Measurements from ENCODE around the gene EPB41L2.
"Not testable (repeated sequence)": the region's sequence is repeated elsewhere in the genome, so short reads cannot be mapped to it uniquely, and the experiment has no call there.

EPB41L2 gene

DNA sequence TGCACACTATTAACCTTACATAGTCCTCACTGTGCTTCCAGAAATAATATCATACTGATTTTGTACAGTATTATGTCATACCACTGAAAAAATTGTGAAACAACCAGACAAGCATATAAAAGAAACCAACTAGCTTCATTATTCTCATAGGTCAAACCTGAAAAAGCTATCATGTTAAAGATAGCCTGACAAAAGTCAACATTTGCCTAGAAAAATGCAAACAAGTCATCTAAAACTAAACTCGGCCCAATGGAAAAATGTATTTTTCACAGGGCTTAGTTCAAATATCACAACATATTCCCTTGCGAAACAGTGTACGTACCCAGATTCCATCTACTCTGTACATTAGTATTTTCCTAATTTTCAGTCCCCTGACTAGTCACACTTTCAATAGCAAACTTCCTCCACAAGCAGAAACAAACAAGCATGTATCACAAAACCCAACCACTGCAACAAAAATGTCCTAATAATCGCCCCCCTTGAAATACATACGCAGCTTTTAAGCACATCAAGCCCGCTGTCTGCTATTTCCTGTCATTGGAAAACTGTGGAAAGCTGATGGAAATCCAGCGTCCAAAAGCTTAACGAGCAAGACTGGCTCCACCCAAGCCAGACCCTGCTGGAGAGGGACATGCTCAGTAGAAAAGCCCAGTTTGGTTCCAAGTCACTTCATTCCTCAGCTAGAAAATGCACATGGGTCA lies 93.1 kb downstream of the EPB41L2 start:
- DNase-seq, result no peak

DNA sequence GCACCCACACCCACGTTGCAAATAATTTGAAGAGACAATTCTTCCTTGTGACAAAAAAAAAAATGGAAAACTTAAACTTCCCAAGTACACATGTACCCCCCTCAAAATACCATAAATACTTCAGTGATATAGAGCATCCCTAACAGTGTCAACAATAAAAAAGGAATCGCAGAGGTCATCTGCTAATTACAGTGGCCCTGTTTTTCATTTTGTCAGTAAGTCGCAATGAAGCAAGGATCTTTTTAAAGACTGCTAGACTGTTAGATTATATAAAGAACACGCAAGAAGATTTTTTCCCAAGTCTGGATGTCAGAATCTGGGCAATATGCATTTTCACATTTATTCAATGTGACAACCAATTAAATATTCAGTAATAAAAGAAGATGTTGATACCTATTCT lies 93.9 kb downstream of the EPB41L2 start:
- no peak for DNase-seq

DNA sequence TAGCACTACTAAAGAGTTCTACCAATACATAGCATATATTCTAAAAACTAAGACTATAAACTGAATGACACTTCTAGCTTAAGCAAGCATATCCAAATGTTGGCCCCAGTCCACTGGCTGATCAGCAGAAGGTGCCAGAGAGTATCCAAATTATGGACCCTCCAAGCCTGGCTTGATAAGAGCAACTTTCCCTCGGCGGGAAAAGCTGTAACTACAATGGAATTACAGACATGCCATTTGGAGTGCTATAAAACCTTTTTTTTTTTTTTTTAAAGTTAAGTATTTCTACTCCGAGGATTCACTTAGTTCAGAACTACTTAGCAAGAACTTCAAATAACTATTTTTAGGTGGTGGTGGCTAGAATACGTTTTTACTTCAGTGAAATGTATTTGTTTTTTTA lies 94.6 kb downstream of the EPB41L2 start:
- DNase-seq, result no peak

DNA sequence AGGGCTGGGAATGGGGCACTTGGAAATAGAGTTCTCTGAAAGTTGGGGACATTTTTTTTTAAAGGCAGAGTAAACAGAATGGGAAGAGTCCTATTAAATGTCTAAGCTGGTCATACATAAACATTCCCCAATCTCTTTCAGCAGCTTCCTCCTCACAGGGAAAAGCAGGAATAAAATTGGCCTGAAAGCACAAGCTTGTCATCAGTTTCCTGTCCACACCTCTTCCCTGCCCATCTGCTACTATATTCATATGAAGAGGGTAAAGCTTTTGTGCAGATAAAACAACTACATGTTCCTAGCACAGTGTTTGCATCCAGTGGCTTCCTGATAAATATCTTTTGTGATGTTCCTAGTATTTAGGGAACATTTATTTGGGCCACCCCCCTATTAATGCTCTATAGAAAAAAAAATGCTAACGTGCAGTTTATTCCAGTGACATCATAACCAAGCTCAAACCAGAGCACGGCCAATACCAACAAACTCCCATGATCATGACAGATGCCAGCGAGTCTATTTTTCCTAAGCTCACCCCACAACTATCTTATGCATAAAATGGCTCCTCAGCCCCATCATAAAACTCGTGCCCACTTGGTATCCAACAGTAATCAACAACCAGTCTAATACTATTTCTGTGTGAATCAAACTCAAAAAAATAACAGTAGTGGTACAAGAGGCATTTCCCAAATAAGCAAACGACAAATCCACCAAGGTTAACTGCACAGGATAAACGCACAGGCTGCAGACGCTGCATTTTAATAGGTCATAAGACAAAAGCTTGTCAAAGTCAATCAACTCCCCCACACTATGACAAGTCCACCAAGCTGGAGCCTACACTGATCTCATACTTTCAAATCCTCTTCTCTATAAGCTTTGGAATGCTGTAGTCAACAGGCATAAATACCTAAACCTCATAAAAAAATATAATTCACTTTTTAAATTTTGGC lies 95.3 kb downstream of the EPB41L2 start:
- no peak for DNase-seq

DNA sequence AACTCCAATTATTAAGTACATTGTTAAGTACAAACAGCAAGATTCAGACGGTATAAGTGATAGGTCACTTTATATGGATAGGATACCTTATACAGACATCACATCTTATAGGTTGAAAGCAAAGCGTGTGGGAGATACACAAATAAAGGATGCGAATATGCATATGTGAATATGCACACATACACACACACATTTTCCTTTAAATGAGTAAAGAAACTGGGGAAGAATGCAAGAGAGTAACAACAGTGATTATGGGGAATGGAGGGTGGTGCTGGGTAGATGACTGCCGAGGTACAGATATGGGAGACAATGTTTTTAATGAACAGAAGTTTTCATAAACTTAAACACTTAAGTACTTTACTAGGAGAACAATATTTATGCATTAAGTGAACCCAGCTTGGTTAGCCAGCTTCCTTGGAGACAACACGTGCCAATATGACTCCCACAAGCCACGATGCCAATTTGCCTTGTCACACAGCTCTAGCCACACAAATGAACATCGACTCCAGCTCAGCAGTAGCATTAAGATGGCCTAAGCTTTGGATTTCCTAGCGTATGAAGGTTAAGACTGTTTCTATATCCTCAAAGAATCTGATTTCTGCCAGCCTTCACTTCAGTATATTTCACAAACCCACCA lies 96.6 kb downstream of the EPB41L2 start:
- no peak for DNase-seq

DNA sequence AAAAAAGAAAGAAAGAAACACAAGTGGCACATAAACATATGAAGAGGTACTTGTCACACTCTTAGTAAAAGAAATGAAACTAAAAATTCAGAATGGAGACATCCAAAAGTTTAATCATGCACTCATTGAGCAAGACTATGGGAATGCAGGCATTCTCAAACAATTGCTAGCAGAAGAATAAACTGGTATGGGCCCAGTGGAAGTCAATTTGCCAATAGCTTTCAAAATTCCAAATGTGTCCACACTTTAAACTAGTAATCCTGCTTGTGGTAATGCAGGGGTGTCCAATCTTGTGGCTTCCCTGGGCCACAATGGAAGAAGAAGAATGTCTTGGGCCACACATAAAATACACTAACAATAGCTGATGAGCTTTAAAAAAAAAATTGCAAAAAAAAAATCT lies 97.4 kb downstream of the EPB41L2 start:
- no peak for DNase-seq

DNA sequence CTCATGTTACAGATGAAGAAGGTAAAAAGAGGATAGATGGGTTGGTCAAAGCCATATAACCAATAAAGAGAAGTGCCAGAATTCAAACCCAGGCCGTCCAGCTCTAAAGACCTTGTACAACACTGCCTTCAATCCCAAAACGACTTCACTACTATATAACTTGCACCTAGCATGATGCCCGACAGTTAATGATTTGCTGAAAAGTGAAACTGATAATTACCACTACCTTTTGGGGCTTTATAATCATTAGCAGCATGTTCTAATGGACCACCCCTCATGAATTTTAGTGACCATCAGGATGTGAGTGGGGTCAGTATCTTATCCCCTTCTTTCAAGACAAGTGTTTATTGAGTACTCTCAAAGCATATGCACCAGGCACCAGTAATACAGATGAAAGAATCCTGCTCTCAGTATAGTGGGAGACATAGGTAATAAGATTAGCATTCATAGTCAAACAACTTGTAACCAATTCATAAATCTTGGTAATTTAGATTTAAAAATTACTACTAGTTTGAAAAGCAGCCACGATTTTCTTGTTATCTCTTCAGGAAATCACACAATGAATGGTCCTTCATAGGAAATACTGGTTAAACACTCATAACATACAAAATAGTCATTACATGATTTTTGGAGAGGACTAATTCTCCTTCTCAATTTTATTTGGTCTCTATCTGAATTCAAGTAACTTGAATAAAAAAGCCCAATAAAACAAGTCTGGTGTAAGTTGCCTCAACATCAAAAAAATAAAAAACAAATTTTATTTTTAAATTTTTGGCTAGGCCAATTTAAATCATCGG lies 98.0 kb downstream of the EPB41L2 start:
- no peak for DNase-seq

DNA sequence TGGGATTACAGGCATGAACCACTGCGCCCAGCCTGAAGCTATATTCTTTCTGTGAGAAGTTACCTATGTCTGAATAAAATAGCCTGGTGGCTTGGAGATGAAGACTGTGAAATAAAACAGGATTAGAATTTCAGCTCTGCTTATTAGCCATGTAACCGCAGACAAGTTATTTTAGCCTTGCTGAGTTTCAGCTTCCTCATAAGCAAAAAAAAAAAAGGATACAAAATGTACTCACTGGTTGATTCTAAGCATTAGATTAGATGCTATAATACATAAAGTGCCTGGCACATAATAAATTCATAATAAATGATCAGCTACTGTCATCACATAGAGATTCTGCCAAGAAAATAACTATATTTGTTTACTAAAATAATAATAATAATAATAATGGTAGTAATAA lies 98.8 kb downstream of the EPB41L2 start:
- DNase-seq, result no peak

DNA sequence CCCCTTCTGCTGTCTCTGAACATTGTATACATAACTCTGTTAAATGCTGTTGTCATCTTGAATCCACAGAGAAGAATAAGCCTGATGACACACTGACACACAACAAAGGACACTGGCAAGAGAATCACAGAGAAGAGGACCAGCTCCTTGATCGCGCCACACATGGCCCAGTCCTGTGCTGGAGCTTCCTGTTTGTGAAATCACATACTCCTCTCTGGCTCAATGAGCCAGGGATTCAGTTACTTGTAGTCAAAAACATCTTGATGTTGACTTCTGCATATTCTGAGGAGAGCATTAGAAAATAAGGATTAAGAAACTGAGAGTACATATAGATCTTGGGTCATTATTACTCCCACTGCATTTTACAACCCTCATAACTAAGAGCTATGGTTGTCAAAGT lies 100.1 kb downstream of the EPB41L2 start:
- DNase-seq, result no peak

DNA sequence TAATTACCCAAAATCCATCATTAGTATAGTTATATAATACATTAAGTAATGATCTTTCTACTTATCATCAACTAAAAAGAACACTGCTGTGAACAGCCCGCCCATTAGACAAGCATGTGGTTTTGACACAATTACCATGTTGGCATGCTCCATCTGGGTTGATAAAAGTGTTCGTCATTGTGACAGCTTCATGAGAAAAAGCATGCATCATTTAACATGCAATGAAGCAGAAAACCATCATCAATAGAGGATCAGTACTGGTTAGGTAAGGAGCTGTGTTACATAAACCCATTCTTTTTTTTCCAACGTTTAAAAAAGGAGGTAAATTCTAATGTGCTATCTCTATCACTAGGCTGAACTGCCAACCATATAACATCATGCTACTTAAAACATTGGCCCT lies 101.9 kb downstream of the EPB41L2 start:
- peak in 1 of 2 experiments; percentile 1 for DNase-seq

DNA sequence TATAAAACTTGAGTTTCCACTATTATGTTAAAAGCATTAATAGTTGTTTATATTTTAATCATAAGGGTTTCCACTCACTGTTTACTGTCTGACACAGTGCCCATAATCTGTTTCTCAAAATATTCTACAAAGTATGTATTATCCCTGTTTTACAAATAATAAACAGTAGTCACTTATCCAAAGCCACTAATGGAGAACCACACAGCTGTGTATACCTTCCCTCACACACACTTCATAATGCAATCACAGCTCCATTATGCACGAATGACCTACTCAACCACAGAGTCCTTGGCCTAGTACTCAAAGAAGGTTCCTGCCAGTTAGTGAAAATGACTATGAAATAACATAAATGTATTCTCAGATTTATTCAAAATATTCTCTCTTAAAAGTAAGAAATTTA lies 103.1 kb downstream of the EPB41L2 start:
- DNase-seq, result peak in 1 of 2 experiments; percentile 57

DNA sequence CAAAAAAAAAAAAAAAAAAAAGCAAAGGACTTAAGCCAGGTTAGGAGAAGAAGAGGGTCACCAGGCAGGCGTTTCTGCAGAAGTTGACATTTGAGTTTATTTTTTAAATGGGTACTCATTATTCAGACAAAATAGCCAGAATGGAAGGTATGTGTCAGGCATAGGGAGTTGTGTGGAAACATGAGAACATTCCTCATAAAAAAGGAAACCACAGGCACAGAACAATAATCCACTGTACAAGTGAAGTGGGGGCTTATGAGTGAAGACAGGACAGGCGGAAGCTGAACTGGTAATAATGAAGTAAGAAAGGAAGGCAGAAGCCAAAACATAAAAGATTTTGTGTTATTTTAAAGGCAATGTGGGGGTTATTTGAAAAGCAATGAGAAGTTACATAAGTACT lies 104.6 kb downstream of the EPB41L2 start:
- DNase-seq, result no peak

DNA sequence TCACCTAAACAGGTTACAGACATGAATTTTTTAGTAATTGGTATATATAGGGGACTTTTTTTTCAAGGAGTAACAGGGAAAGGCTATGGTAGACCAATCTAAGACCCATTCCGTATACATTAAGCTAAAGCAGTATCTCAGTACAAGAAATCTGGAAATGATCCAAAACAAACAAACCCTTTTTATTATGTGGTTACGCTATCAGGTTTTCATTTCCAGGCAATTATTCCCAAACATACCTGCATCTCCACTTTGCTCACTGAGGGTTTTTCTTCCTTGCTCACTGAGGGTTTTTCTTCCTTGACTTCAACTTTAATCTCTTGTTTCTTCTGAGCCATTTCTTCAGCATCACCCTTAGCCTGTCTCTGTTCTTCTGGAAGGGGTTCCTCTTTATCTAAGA lies 107.3 kb downstream of the EPB41L2 start:
- peak; percentile 37 to 49 for DNase-seq

DNA sequence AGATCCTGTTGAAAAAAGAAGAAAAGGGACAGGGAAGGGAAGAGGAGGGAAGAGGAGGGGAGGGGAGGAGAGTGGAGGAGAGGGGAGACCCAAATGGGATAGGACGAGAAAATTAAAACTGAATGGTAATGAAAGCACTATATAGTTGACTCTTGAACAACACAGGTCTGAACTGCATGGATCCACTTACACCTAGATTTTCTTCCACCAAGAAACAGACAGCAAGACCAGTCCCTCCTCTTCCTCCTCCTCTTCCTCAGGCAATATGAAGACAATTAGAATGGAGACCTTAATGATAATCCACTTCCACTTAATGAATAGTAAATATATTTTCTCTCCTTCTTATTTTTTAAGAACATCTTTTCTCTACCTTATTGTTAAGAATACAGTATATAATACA lies 113.5 kb downstream of the EPB41L2 start:
- no peak for DNase-seq

DNA sequence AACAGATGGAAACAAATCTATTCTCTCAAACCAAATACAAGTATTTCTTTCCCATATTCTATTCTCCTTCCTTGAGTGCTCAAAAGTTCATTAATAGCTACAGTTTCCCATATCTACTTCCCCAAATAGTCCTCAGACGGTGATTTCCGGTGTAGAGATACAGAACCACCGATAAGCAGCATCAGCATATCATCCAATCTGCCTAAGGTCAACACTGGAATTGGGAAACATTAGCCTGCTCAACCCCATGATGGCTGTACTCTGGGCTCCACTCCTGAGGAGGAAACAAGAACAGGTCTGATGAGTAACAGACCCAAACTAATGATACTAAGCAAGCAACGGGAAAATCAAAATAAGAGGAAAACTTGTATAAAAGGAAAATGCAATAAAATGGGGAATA lies 115.6 kb downstream of the EPB41L2 start:
- no peak for DNase-seq

DNA sequence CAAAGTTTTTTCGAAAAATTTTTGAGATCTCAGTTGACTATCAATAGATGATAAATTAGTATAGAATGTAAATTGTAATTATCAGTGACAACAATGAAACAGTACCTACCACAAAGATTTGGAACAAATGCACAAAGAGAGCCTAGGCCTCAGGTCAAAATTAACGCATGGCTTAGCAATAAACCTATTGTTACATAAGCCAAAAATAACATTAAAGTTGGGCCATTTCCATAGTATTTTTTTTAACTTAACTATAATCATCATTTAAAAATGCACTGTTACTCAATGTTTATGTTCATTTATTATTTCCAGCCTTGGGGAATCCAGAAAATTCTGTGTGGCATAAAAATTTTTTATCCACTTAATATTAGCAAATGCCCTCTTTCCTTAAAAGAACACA lies 117.0 kb downstream of the EPB41L2 start:
- DNase-seq, result no peak

DNA sequence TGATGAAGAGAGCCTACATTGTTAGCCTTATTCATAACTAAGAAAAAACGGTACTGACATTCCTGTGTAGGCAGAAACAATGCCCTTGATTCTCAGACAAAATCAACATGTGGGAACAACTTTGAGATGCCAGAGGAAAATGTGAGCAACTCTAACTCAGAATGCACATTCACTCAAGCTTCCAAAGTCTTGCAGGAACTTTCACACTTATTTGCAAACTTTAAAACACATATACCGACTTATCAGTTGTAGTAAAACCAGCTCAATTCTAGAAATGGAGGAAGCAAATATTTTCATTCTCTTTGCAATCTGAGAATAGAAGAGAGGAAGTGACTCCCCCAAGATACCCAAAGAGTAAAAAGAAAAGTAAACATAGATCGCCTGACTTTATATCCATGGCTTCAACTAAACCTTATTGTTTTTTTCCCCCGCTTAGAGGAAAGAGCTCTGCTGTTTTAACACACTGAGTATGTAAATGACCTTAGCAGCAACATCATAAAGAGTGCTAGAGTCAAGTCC lies 117.6 kb downstream of the EPB41L2 start:
- no peak for DNase-seq

DNA sequence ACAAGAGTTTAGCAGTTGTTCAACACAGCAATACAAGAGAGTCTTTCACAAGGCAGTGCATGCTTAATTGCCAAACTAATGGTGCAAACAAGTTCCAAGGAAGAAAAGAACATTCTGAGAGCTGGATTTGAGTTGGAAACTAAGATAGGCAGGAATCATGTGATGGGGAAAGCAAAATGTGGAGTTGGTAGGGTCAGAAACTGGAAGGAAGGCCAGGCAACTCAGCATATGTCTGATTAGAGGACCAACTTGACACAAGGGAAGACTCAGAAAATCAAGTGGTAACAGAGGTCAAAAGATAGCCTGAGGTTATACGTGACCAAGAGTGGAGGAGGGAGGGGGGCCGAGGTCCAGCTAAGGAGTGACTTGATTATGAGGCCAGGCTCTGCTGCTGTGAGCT lies 118.6 kb downstream of the EPB41L2 start:
- DNase-seq, result no peak

DNA sequence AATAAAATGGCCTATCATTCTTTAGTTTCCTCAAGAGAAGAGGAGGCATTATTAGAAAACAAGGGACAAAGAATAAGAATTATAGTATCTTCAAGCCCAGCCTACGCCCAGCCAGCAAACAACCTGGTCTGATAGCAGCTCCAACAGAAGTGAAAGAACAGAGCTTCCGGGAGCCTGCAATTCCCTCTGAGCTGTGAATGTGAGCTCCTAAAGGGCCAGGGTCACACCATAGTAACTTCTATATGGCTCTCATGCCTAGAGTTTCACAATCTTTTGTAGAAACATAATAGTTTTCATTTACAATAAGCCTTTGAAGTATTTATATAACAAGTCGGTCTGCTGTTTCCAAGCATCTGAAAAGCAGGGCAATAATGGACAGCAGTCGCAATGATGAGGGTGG lies 119.3 kb downstream of the EPB41L2 start:
- no peak for DNase-seq

DNA sequence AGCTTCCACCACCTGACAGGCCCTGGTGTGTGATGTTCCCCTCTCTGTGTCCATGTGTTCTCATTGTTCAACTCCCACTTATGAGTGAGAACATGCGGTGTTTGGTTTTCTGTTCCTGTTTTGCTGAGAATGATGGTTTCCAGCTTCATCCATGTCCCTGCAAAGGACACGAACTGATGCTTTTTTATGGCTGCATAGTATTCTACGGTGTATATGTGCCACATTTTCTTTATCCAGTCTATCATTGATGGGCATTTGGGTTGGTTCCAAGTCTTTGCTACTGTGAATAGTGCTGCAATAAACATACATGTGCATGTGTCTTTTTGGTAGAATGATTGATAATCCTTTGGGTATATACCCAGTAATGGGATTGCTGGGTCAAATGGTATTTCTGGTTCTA lies 120.3 kb downstream of the EPB41L2 start:
- not testable (repeated sequence) for DNase-seq

DNA sequence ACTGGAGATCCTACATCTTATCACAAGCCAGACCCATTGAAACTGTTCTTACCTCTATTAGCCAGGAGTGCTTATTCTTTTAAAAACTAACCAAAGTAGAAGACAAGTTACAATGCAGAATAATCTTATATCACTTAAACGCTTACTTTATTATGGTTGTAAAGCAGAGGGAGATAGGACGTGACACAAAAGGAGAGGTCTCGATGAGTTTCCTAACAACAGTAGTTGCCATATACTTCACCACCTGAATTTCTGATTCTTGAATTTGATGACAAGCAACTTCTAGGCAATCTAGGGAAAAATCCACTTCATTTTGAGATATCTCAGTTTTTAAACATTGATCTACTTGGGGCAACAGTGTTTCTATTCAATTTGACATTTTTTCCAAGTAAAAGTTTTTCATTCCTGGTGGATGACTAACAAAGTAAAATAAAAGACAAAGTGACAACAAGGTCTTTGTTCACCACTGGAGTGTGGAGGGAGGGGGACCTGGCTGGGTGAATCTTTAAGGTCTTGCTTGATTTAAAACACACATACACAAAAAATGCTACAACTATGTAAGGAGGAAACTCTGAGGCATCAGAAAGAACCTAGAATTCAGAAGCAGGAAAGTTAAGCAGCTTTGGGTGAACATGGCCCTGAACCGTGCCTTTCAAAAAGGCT lies 125.0 kb downstream of the EPB41L2 start:
- no peak for DNase-seq

DNA sequence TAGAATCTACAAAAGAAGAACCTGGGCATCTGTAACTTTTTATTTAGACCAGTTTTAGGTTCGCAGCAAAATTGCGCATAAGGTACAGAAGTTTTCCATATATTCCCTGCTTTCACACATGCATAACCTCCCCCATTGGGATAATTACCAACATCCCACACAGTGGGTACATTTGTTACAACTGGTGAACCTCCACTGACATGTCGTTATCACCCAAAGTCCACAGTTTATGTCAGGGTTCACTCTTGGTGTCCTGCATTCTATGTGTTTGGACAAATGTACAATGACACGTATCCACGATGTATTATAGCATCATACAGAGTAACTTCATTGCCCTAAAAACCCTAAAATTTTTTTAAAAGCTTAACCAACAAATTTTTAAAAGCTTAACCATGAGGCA lies 126.1 kb downstream of the EPB41L2 start:
- no peak for DNase-seq
